HUES48 (cell line): ENCODE measurements around the gene GRK7.

Experiments
- H3K27ac ChIP-seq: one replicate; pipeline ENCODE4 v1.7.0; 2013; ENCODE audit warnings: low read depth, low read length, inconsistent platforms
- H3K27me3 ChIP-seq: 2 replicates; pipeline ENCODE4 v1.6.1; 2013; ENCODE audit warnings: mild to moderate bottlenecking, low read length; ENCODE audit not compliant: control insufficient read depth, insufficient read depth
- H3K36me3 ChIP-seq: 2 replicates; pipeline ENCODE4 v1.6.1; 2013; ENCODE audit warnings: low read length; ENCODE audit not compliant: control insufficient read depth, insufficient read depth
- H3K4me1 ChIP-seq: 2 replicates; pipeline ENCODE4 v1.6.1; 2013; ENCODE audit warnings: mild to moderate bottlenecking, low read length; ENCODE audit not compliant: control insufficient read depth, insufficient read depth
- H3K4me3 ChIP-seq: 2 replicates; pipeline ENCODE4 v1.5.1; 2013; ENCODE audit warnings: mild to moderate bottlenecking, low read depth, low read length
- H3K9ac ChIP-seq: 2 replicates; pipeline ENCODE4 v1.6.1; 2013; ENCODE audit warnings: mild to moderate bottlenecking, low read depth, low read length, moderate library complexity
- H3K9me3 ChIP-seq: 2 replicates; pipeline ENCODE4 v1.6.1; 2013; ENCODE audit warnings: low read length; ENCODE audit not compliant: control insufficient read depth, insufficient read depth

The GRK7 gene

DNA sequence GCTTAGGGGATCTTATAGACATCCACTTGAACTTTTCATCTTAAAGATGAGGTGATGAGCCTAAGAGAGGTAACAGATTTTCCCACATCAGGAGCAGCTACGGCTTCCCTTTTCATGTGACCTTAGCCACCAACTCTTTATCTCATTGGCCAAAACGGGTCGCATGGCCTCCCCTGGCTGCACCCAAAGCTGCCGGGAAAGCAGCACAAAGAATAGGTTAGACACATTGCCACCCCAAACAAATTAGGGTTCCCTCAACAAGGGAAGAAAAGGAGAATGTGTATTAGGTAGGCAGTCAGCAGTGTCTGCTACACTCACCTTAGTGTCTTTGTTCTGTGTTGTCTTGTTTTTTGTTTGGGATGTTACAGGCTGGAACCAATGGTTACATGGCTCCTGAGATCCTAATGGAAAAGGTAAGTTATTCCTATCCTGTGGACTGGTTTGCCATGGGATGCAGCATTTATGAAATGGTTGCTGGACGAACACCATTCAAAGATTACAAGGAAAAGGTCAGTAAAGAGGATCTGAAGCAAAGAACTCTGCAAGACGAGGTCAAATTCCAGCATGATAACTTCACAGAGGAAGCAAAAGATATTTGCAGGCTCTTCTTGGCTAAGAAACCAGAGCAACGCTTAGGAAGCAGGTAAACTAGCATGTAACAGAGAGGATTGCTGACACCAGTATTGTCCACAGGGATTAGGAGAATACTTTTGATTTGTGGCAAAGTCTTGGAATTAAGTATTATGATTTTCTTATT is 44.2 kb downstream of the GRK7 start:
- H3K4me3 ChIP-seq: no peak overlapping the region
- no peaks in the 10 kb centered on the region for H3K27me3 ChIP-seq
- H3K9me3 ChIP-seq: no peaks in the 10 kb centered on the region
- H3K9ac ChIP-seq: no peak overlapping the region
- H3K36me3 ChIP-seq: no peaks in the 10 kb centered on the region
- no peaks in the 10 kb centered on the region for H3K4me1 ChIP-seq
- no peak overlapping the region for H3K27ac ChIP-seq

DNA sequence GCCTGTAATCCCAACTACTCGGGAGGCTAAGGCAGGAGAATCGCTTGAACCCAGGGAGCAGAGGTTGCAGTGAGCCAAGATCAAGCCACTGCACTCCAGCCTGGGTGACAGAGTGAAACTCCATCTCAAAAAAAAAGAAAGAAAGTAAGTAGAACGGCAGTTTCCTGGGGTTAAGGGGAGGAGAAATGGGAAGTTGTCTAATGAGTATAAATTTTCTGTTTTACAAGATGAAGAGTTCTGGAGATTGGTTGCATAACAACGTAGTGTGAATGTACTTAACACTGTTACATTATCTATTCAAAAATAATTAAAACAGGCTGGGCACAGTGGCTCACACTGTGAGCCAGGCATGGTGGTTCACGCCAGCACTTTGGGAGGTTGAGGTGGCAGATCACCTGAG is 45.4 kb downstream of the GRK7 start:
- Histone ChIP-seq H3K9ac (no peak overlapping the region), H3K27ac (no peak overlapping the region), H3K9me3 (no peaks in the 10 kb centered on the region), H3K4me1 (no peaks in the 10 kb centered on the region), H3K27me3 (no peaks in the 10 kb centered on the region), H3K4me3 (no peak overlapping the region), H3K36me3 (no peaks in the 10 kb centered on the region)

DNA sequence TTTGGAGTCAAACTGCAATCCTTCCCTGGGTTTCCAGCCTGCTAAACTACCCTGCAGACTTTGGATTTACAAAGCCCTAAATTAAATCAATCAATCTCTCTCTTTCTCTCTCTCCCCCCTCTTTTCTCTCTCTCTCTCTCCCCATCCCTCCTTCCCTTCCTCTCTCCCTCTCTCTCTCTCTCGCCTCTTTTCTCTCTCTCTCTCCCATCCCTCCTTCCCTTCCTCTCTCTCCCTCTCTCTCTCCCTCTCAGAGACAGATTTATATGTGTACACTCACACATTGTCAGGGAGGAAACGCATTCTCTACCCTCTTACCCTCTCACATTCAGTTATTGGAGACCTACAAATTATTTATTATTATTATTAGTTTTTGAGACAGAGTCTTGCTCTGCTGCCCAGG is 47.0 kb downstream of the GRK7 start:
- Histone ChIP-seq H3K27me3 (no peaks in the 10 kb centered on the region), H3K36me3 (no peaks in the 10 kb centered on the region), H3K27ac (no peak overlapping the region), H3K9me3 (no peaks in the 10 kb centered on the region), H3K9ac (no peak overlapping the region), H3K4me1 (no peaks in the 10 kb centered on the region), H3K4me3 (no peak overlapping the region)

DNA sequence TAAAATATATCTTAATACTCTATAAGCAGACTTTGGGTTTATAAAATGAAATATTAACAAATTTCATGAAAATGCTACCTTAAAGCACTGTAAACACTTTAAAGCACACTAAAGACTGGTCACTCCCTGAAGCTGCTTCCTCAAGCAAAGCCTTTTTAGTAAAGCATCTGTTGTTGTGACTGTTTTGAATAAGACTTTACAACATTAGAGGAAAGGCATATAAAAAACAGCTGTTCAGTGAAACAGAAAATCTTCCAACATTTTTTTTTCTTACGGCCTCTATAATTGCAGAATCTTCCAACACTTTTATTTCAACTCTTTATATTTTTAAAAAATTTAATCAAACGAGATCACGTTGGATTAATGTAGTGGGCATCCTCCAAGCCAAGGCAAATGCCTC is 48.1 kb downstream of the GRK7 start:
- H3K4me1 ChIP-seq: no peaks in the 10 kb centered on the region
- H3K27ac ChIP-seq: no peak overlapping the region
- H3K9me3 ChIP-seq: no peaks in the 10 kb centered on the region
- no peaks in the 10 kb centered on the region for H3K27me3 ChIP-seq
- no peak overlapping the region for H3K4me3 ChIP-seq
- H3K36me3 ChIP-seq: no peaks in the 10 kb centered on the region
- no peak overlapping the region for H3K9ac ChIP-seq

DNA sequence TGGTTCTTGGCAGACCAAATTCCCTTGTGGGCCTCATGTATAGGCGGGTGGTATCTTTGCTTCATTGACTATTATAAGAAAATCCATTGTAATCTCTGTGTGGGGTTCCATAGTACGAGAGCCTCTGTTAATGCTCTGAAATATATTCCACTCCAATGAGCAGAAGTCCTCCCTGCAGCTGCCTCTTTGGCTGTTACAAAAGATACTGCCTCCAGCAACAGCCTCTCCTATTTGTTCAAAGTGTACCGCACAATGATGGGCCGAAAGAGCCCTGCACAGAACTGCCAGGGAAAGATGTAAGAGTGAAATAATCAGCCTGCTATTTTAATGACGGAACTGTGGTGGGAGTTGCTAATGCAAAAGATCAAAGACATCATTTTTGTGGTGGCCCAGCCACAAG is 48.9 kb downstream of the GRK7 start:
- Histone ChIP-seq H3K27me3 (no peaks in the 10 kb centered on the region), H3K4me1 (no peaks in the 10 kb centered on the region), H3K36me3 (no peaks in the 10 kb centered on the region), H3K9ac (no peak overlapping the region), H3K4me3 (no peak overlapping the region), H3K27ac (no peak overlapping the region), H3K9me3 (no peaks in the 10 kb centered on the region)

DNA sequence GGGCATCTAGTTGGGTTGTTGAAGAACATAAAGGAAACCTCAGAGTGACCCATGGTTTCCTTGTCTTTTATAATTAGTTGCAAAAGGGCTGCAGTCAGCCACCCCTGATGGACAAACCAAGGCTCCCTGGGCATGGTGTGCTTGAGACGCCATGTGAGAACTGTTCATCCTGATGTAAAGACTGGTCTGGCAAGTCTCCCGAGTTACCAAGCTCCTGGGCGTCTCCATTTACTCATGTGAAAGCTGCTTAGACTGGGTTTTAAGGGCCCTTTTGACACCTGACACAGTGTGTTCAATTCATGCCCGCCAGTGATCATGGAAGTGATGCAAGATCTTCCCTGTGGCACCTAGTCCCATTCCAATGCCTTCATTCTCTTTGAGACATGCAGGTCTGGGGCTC is 49.4 kb downstream of the GRK7 start:
- H3K9ac ChIP-seq: no peak overlapping the region
- no peaks in the 10 kb centered on the region for H3K36me3 ChIP-seq
- H3K4me3 ChIP-seq: no peak overlapping the region
- H3K27ac ChIP-seq: no peak overlapping the region
- no peaks in the 10 kb centered on the region for H3K9me3 ChIP-seq
- H3K27me3 ChIP-seq: no peaks in the 10 kb centered on the region
- H3K4me1 ChIP-seq: no peaks in the 10 kb centered on the region
